Astrocyte (in vitro differentiated cells and primary cell): Measurements from ENCODE around the gene YPEL5.

Source experiments
- CTCF ChIP-seq: IDR thresholded peaks from 2 replicates; pipeline ENCODE4 v1.5.1; 2011; ENCODE audit warnings: low read depth, mild to moderate bottlenecking, inconsistent platforms, low read length, moderate library complexity; ENCODE audit not compliant: insufficient read depth
- EZH2 ChIP-seq: IDR thresholded peaks from 2 replicates; pipeline ENCODE4 v1.6.1; 2012; ENCODE audit warnings: mild to moderate bottlenecking, low read length, inconsistent platforms; ENCODE audit not compliant: insufficient read depth

- TF ChIP-seq CTCF (no peak), EZH2 (no peak)
Observed at GRCh38 chr2:30150786-30151185, 4.0 kb downstream of the YPEL5 start.
